Astrocyte (in vitro differentiated cells and primary cell): Measurements from ENCODE around the gene NACC1.

ENCODE experiments used
- EZH2 ChIP-seq: IDR thresholded peaks from 2 replicates; pipeline ENCODE4 v1.6.1; 2012; ENCODE audit warnings: mild to moderate bottlenecking, low read length, inconsistent platforms; ENCODE audit not compliant: insufficient read depth
- TF ChIP-seq, protein P1 (sequence below): IDR thresholded peaks from 2 replicates; pipeline ENCODE4 v1.5.1; 2011; ENCODE audit warnings: low read depth, mild to moderate bottlenecking, inconsistent platforms, low read length, moderate library complexity; ENCODE audit not compliant: insufficient read depth

GRCh38 chr19:13086341-13086740, 31.7 kb upstream of the NACC1 start:
- TF ChIP-seq, protein P1, sequence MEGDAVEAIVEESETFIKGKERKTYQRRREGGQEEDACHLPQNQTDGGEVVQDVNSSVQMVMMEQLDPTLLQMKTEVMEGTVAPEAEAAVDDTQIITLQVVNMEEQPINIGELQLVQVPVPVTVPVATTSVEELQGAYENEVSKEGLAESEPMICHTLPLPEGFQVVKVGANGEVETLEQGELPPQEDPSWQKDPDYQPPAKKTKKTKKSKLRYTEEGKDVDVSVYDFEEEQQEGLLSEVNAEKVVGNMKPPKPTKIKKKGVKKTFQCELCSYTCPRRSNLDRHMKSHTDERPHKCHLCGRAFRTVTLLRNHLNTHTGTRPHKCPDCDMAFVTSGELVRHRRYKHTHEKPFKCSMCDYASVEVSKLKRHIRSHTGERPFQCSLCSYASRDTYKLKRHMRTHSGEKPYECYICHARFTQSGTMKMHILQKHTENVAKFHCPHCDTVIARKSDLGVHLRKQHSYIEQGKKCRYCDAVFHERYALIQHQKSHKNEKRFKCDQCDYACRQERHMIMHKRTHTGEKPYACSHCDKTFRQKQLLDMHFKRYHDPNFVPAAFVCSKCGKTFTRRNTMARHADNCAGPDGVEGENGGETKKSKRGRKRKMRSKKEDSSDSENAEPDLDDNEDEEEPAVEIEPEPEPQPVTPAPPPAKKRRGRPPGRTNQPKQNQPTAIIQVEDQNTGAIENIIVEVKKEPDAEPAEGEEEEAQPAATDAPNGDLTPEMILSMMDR: no peak
- no peak for TF ChIP-seq EZH2
